WTC11 (cell line): Measurements from ENCODE around the gene RFC3. TPM values are rescaled to one million over a fixed set of nuclear protein-coding genes. Genes with fewer than 3 reads are reported as not detected.

Experiments
- ATAC-seq: fragments of 200-7000 bp; cut with Tn5 transposase; 2 replicates; pipeline ENCODE4 v1.10.0; 2021; ENCODE audit warnings: mild to moderate bottlenecking, moderate library complexity
- CTCF ChIA-PET: fragments of 300-600 bp; sonication (Branson Sonifier 250); formaldehyde crosslinking; loops from one replicate; lab custom pipeline; 2021; ENCODE audit warnings: antibody characterized with exemption; lab: Charles Lee
- POLR2A ChIA-PET: fragments of 350-600 bp; sonication (Branson Sonifier 250); formaldehyde crosslinking; loops from one replicate; lab custom pipeline; 2021; ENCODE audit warnings: antibody characterized with exemption; lab: Charles Lee
- DNase-seq: peaks from one replicate; pipeline ENCODE4 v3.0.0; 2021; ENCODE audit warnings: low spot score
- H3K27ac Mint-ChIP-seq: 2 replicates; pipeline ENCODE4 v1.8.0; 2021; ENCODE audit warnings: mixed read lengths
- H3K27me3 Mint-ChIP-seq: 2 replicates; pipeline ENCODE4 v1.8.0; 2021; ENCODE audit warnings: low read depth, mild to moderate bottlenecking, moderate library complexity, mixed read lengths
- H3K36me3 Mint-ChIP-seq: 2 replicates; pipeline ENCODE4 v1.8.0; 2021; ENCODE audit warnings: mixed read lengths
- H3K4me1 Mint-ChIP-seq: 2 replicates; pipeline ENCODE4 v1.8.0; 2022; ENCODE audit warnings: mixed read lengths
- H3K4me3 Mint-ChIP-seq: 2 replicates; pipeline ENCODE4 v1.8.0; 2021; ENCODE audit warnings: mild to moderate bottlenecking, moderate library complexity, mixed read lengths
- H3K9me3 Mint-ChIP-seq: 2 replicates; pipeline ENCODE4 v1.8.0; 2021; ENCODE audit warnings: mixed read lengths
- ATF1 ChIP-seq: sonication (generic); formaldehyde crosslinking; IDR thresholded peaks from 2 replicates; pipeline ENCODE4 v1.8.1; 2023; ENCODE audit warnings: mild to moderate bottlenecking, moderate library complexity, missing genetic modification reagents
- CREM ChIP-seq: sonication (generic); formaldehyde crosslinking; IDR thresholded peaks from 2 replicates; pipeline ENCODE4 v1.8.1; 2022; ENCODE audit warnings: mild to moderate bottlenecking, missing genetic modification reagents, moderate library complexity
- ESRRA ChIP-seq: sonication (generic); formaldehyde crosslinking; IDR thresholded peaks from 2 replicates; pipeline ENCODE4 v1.8.1; 2022; ENCODE audit warnings: mild to moderate bottlenecking, missing genetic modification reagents, borderline replicate concordance
- GTF2I ChIP-seq: fragments of 250-450 bp; sonication (Bioruptor Pico); conservative IDR thresholded peaks from 2 replicates; pipeline ENCODE4 v1.4.0; 2021; ENCODE audit warnings: mild to moderate bottlenecking
- IRF2 ChIP-seq: sonication (generic); formaldehyde crosslinking; IDR thresholded peaks from 2 replicates; pipeline ENCODE4 v1.8.0; 2022; ENCODE audit warnings: low read depth, missing genetic modification reagents, borderline replicate concordance
- JAZF1 ChIP-seq: fragments of 250-450 bp; sonication (Bioruptor Pico); IDR thresholded peaks from 2 replicates; pipeline ENCODE4 v1.9.0; 2021; ENCODE audit warnings: moderate library complexity, mild to moderate bottlenecking, inconsistent platforms
- JUN ChIP-seq: sonication (generic); formaldehyde crosslinking; IDR thresholded peaks from 2 replicates; pipeline ENCODE4 v1.8.0; 2023; ENCODE audit warnings: mild to moderate bottlenecking, missing genetic modification reagents
- MYBL2 ChIP-seq: sonication (generic); formaldehyde crosslinking; IDR thresholded peaks from 2 replicates; pipeline ENCODE4 v1.8.1; 2023; ENCODE audit warnings: mild to moderate bottlenecking, moderate library complexity, missing genetic modification reagents
- NR1H2 ChIP-seq: sonication (generic); formaldehyde crosslinking; IDR thresholded peaks from 2 replicates; pipeline ENCODE4 v1.9.0; 2021; ENCODE audit warnings: mild to moderate bottlenecking, moderate library complexity, missing genetic modification reagents
- OVOL2 ChIP-seq: fragments of 250-450 bp; sonication (Bioruptor Pico); IDR thresholded peaks from 2 replicates; pipeline ENCODE4 v1.9.0; 2021; ENCODE audit warnings: mild to moderate bottlenecking, borderline replicate concordance
- TEAD1 ChIP-seq: sonication (generic); formaldehyde crosslinking; IDR thresholded peaks from 2 replicates; pipeline ENCODE4 v1.8.0; 2022; ENCODE audit warnings: mild to moderate bottlenecking, missing genetic modification reagents
- TEAD4 ChIP-seq: sonication (generic); formaldehyde crosslinking; IDR thresholded peaks from 2 replicates; pipeline ENCODE4 v1.8.0; 2022; ENCODE audit warnings: mild to moderate bottlenecking, missing genetic modification reagents
- ZNF138 ChIP-seq: sonication (generic); formaldehyde crosslinking; conservative IDR thresholded peaks from 2 replicates; pipeline ENCODE4 v1.8.1; 2022; ENCODE audit warnings: mild to moderate bottlenecking, moderate library complexity, missing genetic modification reagents
- ZNF396 ChIP-seq: fragments of 250-450 bp; sonication (Bioruptor Pico); IDR thresholded peaks from 2 replicates; pipeline ENCODE4 v1.8.0; 2021; ENCODE audit warnings: mild to moderate bottlenecking, moderate library complexity, borderline replicate concordance
- ZNF416 ChIP-seq: fragments of 250-450 bp; sonication (Bioruptor Pico); IDR thresholded peaks from 2 replicates; pipeline ENCODE4 v1.9.0; 2021; ENCODE audit warnings: mild to moderate bottlenecking, inconsistent platforms
- ZNF423 ChIP-seq: fragments of 250-450 bp; sonication (Bioruptor Pico); IDR thresholded peaks from 2 replicates; pipeline ENCODE4 v2.1.2; 2022; ENCODE audit warnings: mild to moderate bottlenecking, moderate library complexity
- total RNA-seq: library from RNA; stranded (reverse); gene quantifications from 3 replicates; pipeline ENCODE4 v1.2.3, GENCODE V29; 2021
- TF ChIP-seq, protein P1 (sequence below): sonication (generic); formaldehyde crosslinking; IDR thresholded peaks from 2 replicates; pipeline ENCODE4 v1.8.1; 2023; ENCODE audit warnings: mild to moderate bottlenecking, missing genetic modification reagents, borderline replicate concordance
- TF ChIP-seq, protein P2 (sequence below): sonication (generic); formaldehyde crosslinking; IDR thresholded peaks from 2 replicates; pipeline ENCODE4 v1.8.1; 2023; ENCODE audit warnings: mild to moderate bottlenecking, missing genetic modification reagents
- TF ChIP-seq, protein P3 (sequence below): sonication (generic); formaldehyde crosslinking; IDR thresholded peaks from 2 replicates; pipeline ENCODE4 v1.8.1; 2022; ENCODE audit warnings: low read depth, missing genetic modification reagents, borderline replicate concordance
- TF ChIP-seq, protein P4 (sequence below): sonication (generic); formaldehyde crosslinking; IDR thresholded peaks from 2 replicates; pipeline ENCODE4 v1.8.0; 2023; ENCODE audit warnings: missing genetic modification reagents
- TF ChIP-seq, protein P5 (sequence below): sonication (generic); formaldehyde crosslinking; IDR thresholded peaks from 2 replicates; pipeline ENCODE4 v1.8.0; 2022; ENCODE audit warnings: mild to moderate bottlenecking, missing genetic modification reagents

Gene RFC3
- total RNA-seq, 1 experiment from 2014 or later = 37.0 TPM

DNA sequence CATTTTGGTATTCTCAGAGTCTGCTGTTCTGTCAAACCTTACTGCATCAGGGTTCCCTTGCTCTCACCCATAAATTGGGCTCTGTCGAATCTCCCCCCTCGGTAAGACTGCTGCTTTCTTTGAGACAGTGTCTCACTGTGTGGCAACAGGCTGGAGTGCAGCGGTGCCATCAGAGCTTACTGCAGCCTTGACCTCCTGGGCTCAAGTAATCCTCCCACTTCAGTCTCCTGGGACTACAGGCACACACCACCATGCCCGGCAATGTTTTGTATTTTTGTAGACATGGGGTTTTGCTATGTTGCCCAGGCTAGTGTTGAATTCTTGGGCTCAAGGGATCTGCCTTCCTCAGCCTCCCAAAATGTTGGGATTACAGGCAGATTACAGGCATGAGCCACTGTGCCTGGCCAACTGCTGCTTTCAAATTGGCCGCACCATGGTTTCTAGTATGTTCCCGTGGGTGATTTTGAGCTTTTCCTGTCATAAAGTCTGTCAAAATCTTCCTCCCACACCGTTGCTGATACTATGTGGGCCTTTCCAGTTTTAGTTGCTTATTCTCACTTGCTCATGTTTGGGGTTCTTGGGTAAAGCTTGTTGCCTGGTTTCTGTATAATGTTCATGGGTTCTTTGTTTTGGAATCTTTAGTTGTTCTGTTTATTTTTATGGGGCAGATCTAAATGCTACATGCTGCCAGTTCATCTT lies 10.6 kb downstream of the RFC3 start (continued):
- TF ChIP-seq, protein P1, sequence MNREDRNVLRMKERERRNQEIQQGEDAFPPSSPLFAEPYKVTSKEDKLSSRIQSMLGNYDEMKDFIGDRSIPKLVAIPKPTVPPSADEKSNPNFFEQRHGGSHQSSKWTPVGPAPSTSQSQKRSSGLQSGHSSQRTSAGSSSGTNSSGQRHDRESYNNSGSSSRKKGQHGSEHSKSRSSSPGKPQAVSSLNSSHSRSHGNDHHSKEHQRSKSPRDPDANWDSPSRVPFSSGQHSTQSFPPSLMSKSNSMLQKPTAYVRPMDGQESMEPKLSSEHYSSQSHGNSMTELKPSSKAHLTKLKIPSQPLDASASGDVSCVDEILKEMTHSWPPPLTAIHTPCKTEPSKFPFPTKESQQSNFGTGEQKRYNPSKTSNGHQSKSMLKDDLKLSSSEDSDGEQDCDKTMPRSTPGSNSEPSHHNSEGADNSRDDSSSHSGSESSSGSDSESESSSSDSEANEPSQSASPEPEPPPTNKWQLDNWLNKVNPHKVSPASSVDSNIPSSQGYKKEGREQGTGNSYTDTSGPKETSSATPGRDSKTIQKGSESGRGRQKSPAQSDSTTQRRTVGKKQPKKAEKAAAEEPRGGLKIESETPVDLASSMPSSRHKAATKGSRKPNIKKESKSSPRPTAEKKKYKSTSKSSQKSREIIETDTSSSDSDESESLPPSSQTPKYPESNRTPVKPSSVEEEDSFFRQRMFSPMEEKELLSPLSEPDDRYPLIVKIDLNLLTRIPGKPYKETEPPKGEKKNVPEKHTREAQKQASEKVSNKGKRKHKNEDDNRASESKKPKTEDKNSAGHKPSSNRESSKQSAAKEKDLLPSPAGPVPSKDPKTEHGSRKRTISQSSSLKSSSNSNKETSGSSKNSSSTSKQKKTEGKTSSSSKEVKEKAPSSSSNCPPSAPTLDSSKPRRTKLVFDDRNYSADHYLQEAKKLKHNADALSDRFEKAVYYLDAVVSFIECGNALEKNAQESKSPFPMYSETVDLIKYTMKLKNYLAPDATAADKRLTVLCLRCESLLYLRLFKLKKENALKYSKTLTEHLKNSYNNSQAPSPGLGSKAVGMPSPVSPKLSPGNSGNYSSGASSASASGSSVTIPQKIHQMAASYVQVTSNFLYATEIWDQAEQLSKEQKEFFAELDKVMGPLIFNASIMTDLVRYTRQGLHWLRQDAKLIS (CRISPR knock-in tag) = no peak
- no peak for TF ChIP-seq ZNF138 (CRISPR knock-in tag)
- TF ChIP-seq NR1H2 (CRISPR knock-in tag) = no peak
- no peak for TF ChIP-seq JAZF1 (CRISPR knock-in tag)
- TF ChIP-seq MYBL2 (CRISPR knock-in tag) = no peak
- TF ChIP-seq, protein P2, sequence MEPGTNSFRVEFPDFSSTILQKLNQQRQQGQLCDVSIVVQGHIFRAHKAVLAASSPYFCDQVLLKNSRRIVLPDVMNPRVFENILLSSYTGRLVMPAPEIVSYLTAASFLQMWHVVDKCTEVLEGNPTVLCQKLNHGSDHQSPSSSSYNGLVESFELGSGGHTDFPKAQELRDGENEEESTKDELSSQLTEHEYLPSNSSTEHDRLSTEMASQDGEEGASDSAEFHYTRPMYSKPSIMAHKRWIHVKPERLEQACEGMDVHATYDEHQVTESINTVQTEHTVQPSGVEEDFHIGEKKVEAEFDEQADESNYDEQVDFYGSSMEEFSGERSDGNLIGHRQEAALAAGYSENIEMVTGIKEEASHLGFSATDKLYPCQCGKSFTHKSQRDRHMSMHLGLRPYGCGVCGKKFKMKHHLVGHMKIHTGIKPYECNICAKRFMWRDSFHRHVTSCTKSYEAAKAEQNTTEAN (CRISPR knock-in tag) = no peak
- TF ChIP-seq, protein P3, sequence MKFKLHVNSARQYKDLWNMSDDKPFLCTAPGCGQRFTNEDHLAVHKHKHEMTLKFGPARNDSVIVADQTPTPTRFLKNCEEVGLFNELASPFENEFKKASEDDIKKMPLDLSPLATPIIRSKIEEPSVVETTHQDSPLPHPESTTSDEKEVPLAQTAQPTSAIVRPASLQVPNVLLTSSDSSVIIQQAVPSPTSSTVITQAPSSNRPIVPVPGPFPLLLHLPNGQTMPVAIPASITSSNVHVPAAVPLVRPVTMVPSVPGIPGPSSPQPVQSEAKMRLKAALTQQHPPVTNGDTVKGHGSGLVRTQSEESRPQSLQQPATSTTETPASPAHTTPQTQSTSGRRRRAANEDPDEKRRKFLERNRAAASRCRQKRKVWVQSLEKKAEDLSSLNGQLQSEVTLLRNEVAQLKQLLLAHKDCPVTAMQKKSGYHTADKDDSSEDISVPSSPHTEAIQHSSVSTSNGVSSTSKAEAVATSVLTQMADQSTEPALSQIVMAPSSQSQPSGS = no peak
- TF ChIP-seq ZNF396 (CRISPR knock-in tag) = no peak

DNA sequence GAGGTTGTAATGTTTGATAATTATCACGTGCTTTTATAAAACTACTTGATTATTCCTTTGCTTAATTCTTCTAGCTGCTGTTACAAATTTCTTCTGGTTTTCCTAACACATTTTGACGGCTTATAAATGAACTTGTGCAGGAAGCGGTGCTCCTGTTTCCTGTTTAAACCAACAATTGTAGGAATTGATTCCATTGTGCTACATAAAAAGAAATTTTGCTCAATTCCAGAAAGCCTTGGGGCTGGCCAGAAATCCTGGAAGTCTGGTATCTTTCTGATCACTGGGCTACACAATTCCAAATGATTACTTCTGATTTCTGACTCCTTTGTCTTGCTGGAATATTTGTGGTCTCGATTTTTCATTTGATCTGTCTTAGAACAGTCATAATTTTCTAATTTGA lies 14.9 kb downstream of the RFC3 start:
- Mint-ChIP-seq H3K9me3 (no peaks in the 10 kb centered on the region), H3K4me3 (no peak overlapping the region), H3K36me3 (peaks cover 67% of the 10 kb centered on the region), H3K27ac (no peak overlapping the region), H3K4me1 (no peaks in the 10 kb centered on the region), H3K27me3 (no peaks in the 10 kb centered on the region)
- ChIA-PET CTCF (no interaction called here), POLR2A (no interaction called here)
- DNase-seq (no peak), ATAC-seq (no peak)
- TF ChIP-seq IRF2 = no peak
- TF ChIP-seq JAZF1 (CRISPR knock-in tag) = no peak
- no peak for TF ChIP-seq TEAD4 (CRISPR knock-in tag)
- TF ChIP-seq, protein P4, sequence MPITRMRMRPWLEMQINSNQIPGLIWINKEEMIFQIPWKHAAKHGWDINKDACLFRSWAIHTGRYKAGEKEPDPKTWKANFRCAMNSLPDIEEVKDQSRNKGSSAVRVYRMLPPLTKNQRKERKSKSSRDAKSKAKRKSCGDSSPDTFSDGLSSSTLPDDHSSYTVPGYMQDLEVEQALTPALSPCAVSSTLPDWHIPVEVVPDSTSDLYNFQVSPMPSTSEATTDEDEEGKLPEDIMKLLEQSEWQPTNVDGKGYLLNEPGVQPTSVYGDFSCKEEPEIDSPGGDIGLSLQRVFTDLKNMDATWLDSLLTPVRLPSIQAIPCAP (CRISPR knock-in tag) = no peak
- TF ChIP-seq CREM (CRISPR knock-in tag) = no peak
- TF ChIP-seq ZNF423 (CRISPR knock-in tag) = no peak
- TF ChIP-seq JUN (CRISPR knock-in tag) = no peak
- no peak for TF ChIP-seq ATF1 (CRISPR knock-in tag)
- no peak for TF ChIP-seq ZNF416
- TF ChIP-seq, protein P5, sequence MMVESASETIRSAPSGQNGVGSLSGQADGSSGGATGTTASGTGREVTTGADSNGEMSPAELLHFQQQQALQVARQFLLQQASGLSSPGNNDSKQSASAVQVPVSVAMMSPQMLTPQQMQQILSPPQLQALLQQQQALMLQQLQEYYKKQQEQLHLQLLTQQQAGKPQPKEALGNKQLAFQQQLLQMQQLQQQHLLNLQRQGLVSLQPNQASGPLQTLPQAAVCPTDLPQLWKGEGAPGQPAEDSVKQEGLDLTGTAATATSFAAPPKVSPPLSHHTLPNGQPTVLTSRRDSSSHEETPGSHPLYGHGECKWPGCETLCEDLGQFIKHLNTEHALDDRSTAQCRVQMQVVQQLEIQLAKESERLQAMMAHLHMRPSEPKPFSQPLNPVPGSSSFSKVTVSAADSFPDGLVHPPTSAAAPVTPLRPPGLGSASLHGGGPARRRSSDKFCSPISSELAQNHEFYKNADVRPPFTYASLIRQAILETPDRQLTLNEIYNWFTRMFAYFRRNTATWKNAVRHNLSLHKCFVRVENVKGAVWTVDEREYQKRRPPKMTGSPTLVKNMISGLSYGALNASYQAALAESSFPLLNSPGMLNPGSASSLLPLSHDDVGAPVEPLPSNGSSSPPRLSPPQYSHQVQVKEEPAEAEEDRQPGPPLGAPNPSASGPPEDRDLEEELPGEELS (CRISPR knock-in tag) = no peak
- no peak for TF ChIP-seq OVOL2 (CRISPR knock-in tag)
- TF ChIP-seq TEAD1 (CRISPR knock-in tag) = no peak
- TF ChIP-seq ESRRA = no peak
- TF ChIP-seq MYBL2 (CRISPR knock-in tag) = no peak
- TF ChIP-seq GTF2I (CRISPR knock-in tag) = no peak
